Measurements from ENCODE around the gene MAPKBP1. TPM values are rescaled to one million over a fixed set of nuclear protein-coding genes. Genes with fewer than 3 reads are reported as not detected.
A peak's percentile ranks its signal among the peaks of the same experiment; 100 is the strongest.
"Not testable (repeated sequence)": the region's sequence is repeated elsewhere in the genome, so short reads cannot be mapped to it uniquely, and the experiment has no call there.

The MAPKBP1 gene
- total RNA-seq (10 to 100 TPM; 30.2 to 34.6 TPM), total RNA-seq (47.9 to 65.5 reads per million in 2 donors)

GRCh38 chr15:41774062-41774881 lies at the start of gene MAPKBP1:
TSS of gene MAPKBP1 (plus strand) at chr15:41774484. CDS start at chr15:41775276, 792 bp downstream.
- DNase-seq, result peak; percentile 96 to 98 (median 98)
- peak; percentile 93 for ATAC-seq
- Mint-ChIP-seq H3K27ac (peak within 1 kb of the TSS; percentile 91), H3K27me3 (no peaks in the 10 kb centered on the region), H3K4me3 (peak within 1 kb of the TSS; percentile 97), H3K4me1 (peaks cover 48% of the 10 kb centered on the region), H3K36me3 (ENCODE audit: low read depth) (no peaks in the 10 kb centered on the region)
- H3K9me3 ChIP-seq (ENCODE audit: control insufficient read depth, low read length, poor library complexity, severe bottlenecking), result no peaks in the 10 kb centered on the region

GRCh38 chr15:41727143-41727542 lies 47.1 kb upstream of the MAPKBP1 start:
- DNase-seq, result no peak
- Mint-ChIP-seq H3K4me1 (peaks cover 12% of the 10 kb centered on the region), H3K27ac (no peak overlapping the region), H3K36me3 (ENCODE audit: low read depth) (no peaks in the 10 kb centered on the region), H3K4me3 (no peak overlapping the region), H3K27me3 (no peaks in the 10 kb centered on the region)
- H3K9me3 ChIP-seq (ENCODE audit: control insufficient read depth, low read length, poor library complexity, severe bottlenecking), result no peaks in the 10 kb centered on the region
- ATAC-seq, result no peak

- not testable (repeated sequence) for DNase-seq; H3K27me3 Mint-ChIP-seq; H3K9me3 ChIP-seq (ENCODE audit: control insufficient read depth, low read length, poor library complexity, severe bottlenecking); H3K36me3 Mint-ChIP-seq (ENCODE audit: low read depth); H3K4me3 Mint-ChIP-seq; ATAC-seq
- peaks cover 15% of the 10 kb centered on the region for H3K4me1 Mint-ChIP-seq
- H3K27ac Mint-ChIP-seq, result peak overlapping the region; percentile 14
Measured at GRCh38 chr15:41728061-41728460, 46.2 kb upstream of the MAPKBP1 start.

GRCh38 chr15:41730543-41730942 lies 43.7 kb upstream of the MAPKBP1 start:
- Mint-ChIP-seq H3K4me3 (no peak overlapping the region), H3K27me3 (no peaks in the 10 kb centered on the region), H3K27ac (no peak overlapping the region), H3K36me3 (ENCODE audit: low read depth) (no peaks in the 10 kb centered on the region), H3K4me1 (peaks cover 12% of the 10 kb centered on the region)
- ATAC-seq, result no peak
- DNase-seq, result no peak
- no peaks in the 10 kb centered on the region for H3K9me3 ChIP-seq (ENCODE audit: control insufficient read depth, low read length, poor library complexity, severe bottlenecking)

- peaks cover 9% of the 10 kb centered on the region for H3K4me1 Mint-ChIP-seq
- ATAC-seq (no peak), DNase-seq (no peak)
- no peaks in the 10 kb centered on the region for H3K9me3 ChIP-seq (ENCODE audit: control insufficient read depth, low read length, poor library complexity, severe bottlenecking)
- H3K4me3 Mint-ChIP-seq, result no peak overlapping the region
- H3K27ac Mint-ChIP-seq, result peak overlapping the region; percentile 32
- H3K36me3 Mint-ChIP-seq (ENCODE audit: low read depth), result peaks cover 2% of the 10 kb centered on the region
- H3K27me3 Mint-ChIP-seq, result no peaks in the 10 kb centered on the region
Measured at GRCh38 chr15:41732483-41732882, 41.8 kb upstream of the MAPKBP1 start.

GRCh38 chr15:41734079-41734478 lies 40.2 kb upstream of the MAPKBP1 start:
- H3K27ac Mint-ChIP-seq, result peak overlapping the region; percentile 8
- peaks cover 2% of the 10 kb centered on the region for H3K36me3 Mint-ChIP-seq (ENCODE audit: low read depth)
- DNase-seq, result no peak
- peaks cover 11% of the 10 kb centered on the region for H3K4me1 Mint-ChIP-seq
- H3K9me3 ChIP-seq (ENCODE audit: control insufficient read depth, low read length, poor library complexity, severe bottlenecking), result no peaks in the 10 kb centered on the region
- ATAC-seq, result no peak
- H3K27me3 Mint-ChIP-seq, result no peaks in the 10 kb centered on the region
- no peak overlapping the region for H3K4me3 Mint-ChIP-seq

GRCh38 chr15:41735046-41735445 lies 39.2 kb upstream of the MAPKBP1 start:
- DNase-seq (no peak), ATAC-seq (no peak)
- no peak overlapping the region for H3K4me3 Mint-ChIP-seq
- H3K27ac Mint-ChIP-seq, result no peak overlapping the region
- peaks cover 10% of the 10 kb centered on the region for H3K4me1 Mint-ChIP-seq
- H3K27me3 Mint-ChIP-seq, result no peaks in the 10 kb centered on the region
- no peaks in the 10 kb centered on the region for H3K9me3 ChIP-seq (ENCODE audit: control insufficient read depth, low read length, poor library complexity, severe bottlenecking)
- peaks cover 2% of the 10 kb centered on the region for H3K36me3 Mint-ChIP-seq (ENCODE audit: low read depth)

GRCh38 chr15:41735492-41735891 lies 38.8 kb upstream of the MAPKBP1 start:
- not testable (repeated sequence) for H3K36me3 Mint-ChIP-seq (ENCODE audit: low read depth); H3K9me3 ChIP-seq (ENCODE audit: control insufficient read depth, low read length, poor library complexity, severe bottlenecking); H3K27ac Mint-ChIP-seq; DNase-seq; ATAC-seq; H3K4me3 Mint-ChIP-seq; H3K27me3 Mint-ChIP-seq
- H3K4me1 Mint-ChIP-seq, result peaks cover 10% of the 10 kb centered on the region

- Mint-ChIP-seq H3K27ac (no peak overlapping the region), H3K36me3 (ENCODE audit: low read depth) (peaks cover 18% of the 10 kb centered on the region), H3K4me3 (no peak overlapping the region), H3K4me1 (peaks cover 16% of the 10 kb centered on the region), H3K27me3 (no peaks in the 10 kb centered on the region)
- ATAC-seq (no peak), DNase-seq (no peak)
- H3K9me3 ChIP-seq (ENCODE audit: control insufficient read depth, low read length, poor library complexity, severe bottlenecking), result no peaks in the 10 kb centered on the region
Measured at GRCh38 chr15:41746802-41747201, 27.5 kb upstream of the MAPKBP1 start.

GRCh38 chr15:41756198-41756597 lies 18.1 kb upstream of the MAPKBP1 start:
- Mint-ChIP-seq H3K27me3 (no peaks in the 10 kb centered on the region), H3K4me1 (peaks cover 5% of the 10 kb centered on the region), H3K4me3 (no peak overlapping the region), H3K27ac (no peak overlapping the region), H3K36me3 (ENCODE audit: low read depth) (peaks cover 13% of the 10 kb centered on the region)
- no peak for ATAC-seq
- no peaks in the 10 kb centered on the region for H3K9me3 ChIP-seq (ENCODE audit: control insufficient read depth, low read length, poor library complexity, severe bottlenecking)
- DNase-seq, result no peak

GRCh38 chr15:41772720-41773331 lies 1.5 kb upstream of the MAPKBP1 start:
- Mint-ChIP-seq H3K4me1 (peaks cover 36% of the 10 kb centered on the region), H3K36me3 (ENCODE audit: low read depth) (no peaks in the 10 kb centered on the region), H3K27me3 (no peaks in the 10 kb centered on the region), H3K27ac (peak overlapping the region; percentile 91), H3K4me3 (no peak overlapping the region)
- DNase-seq (peak; percentile 19 to 42 (median 33)), ATAC-seq (peak; percentile 20)
- no peaks in the 10 kb centered on the region for H3K9me3 ChIP-seq (ENCODE audit: control insufficient read depth, low read length, poor library complexity, severe bottlenecking)

- Mint-ChIP-seq H3K36me3 (ENCODE audit: low read depth) (no peaks in the 10 kb centered on the region), H3K4me3 (peak overlapping the region; percentile 97), H3K27ac (peak overlapping the region; percentile 91), H3K27me3 (no peaks in the 10 kb centered on the region), H3K4me1 (peaks cover 41% of the 10 kb centered on the region)
- no peaks in the 10 kb centered on the region for H3K9me3 ChIP-seq (ENCODE audit: control insufficient read depth, low read length, poor library complexity, severe bottlenecking)
- ATAC-seq (no peak), DNase-seq (no peak)
Measured at GRCh38 chr15:41773332-41773728, 954 bp upstream of the MAPKBP1 start.

- ATAC-seq (no peak), DNase-seq (no peak)
- Mint-ChIP-seq H3K27me3 (no peaks in the 10 kb centered on the region), H3K27ac (peak overlapping the region; percentile 91), H3K4me3 (peak overlapping the region; percentile 97), H3K36me3 (ENCODE audit: low read depth) (no peaks in the 10 kb centered on the region), H3K4me1 (peaks cover 44% of the 10 kb centered on the region)
- no peaks in the 10 kb centered on the region for H3K9me3 ChIP-seq (ENCODE audit: control insufficient read depth, low read length, poor library complexity, severe bottlenecking)
Measured at GRCh38 chr15:41773729-41774061, 589 bp upstream of the MAPKBP1 start.

Data from T-helper 17 cell (primary cell).